GM19351 (cell line): ENCODE data around the gene ADAMTS7.
"Not testable (repeated sequence)": the region's sequence is repeated elsewhere in the genome, so short reads cannot be mapped to it uniquely, and the experiment has no call there.

Experiments
- ATAC-seq: cut with Tn5 transposase; IDR thresholded peaks from one replicate; pipeline ENCODE4 v1.9.1; 2021; ENCODE audit warnings: mild to moderate bottlenecking, moderate library complexity; ENCODE audit not compliant: unreplicated experiment

Gene ADAMTS7

GRCh38 chr15:78755900-78756591 is 55.2 kb downstream of the ADAMTS7 start:
- not testable (repeated sequence) for ATAC-seq

GRCh38 chr15:78754637-78755280 is 56.5 kb downstream of the ADAMTS7 start:
- ATAC-seq, result not testable (repeated sequence)

- ATAC-seq, result not testable (repeated sequence)
Observed at GRCh38 chr15:78753751-78754535, 57.3 kb downstream of the ADAMTS7 start.

- ATAC-seq, result not testable (repeated sequence)
Observed at GRCh38 chr15:78753359-78753659, 58.0 kb downstream of the ADAMTS7 start.

GRCh38 chr15:78752492-78753358 is 58.5 kb downstream of the ADAMTS7 start:
- no peak for ATAC-seq

- ATAC-seq, result no peak
Observed at GRCh38 chr15:78751602-78751979, 59.7 kb downstream of the ADAMTS7 start.

GRCh38 chr15:78750974-78751601 is 60.2 kb downstream of the ADAMTS7 start:
- peak; percentile 98 for ATAC-seq

- no peak for ATAC-seq
Observed at GRCh38 chr15:78750566-78750965, 60.7 kb downstream of the ADAMTS7 start.

GRCh38 chr15:78749831-78750230 is 61.4 kb downstream of the ADAMTS7 start:
- no peak for ATAC-seq

- not testable (repeated sequence) for ATAC-seq
Observed at GRCh38 chr15:78747877-78748276, 63.4 kb downstream of the ADAMTS7 start.

GRCh38 chr15:78741674-78742073 is 69.6 kb downstream of the ADAMTS7 start:
- ATAC-seq, result not testable (repeated sequence)

- no peak for ATAC-seq
Observed at GRCh38 chr15:78740904-78741274, 70.4 kb downstream of the ADAMTS7 start.

- ATAC-seq, result peak; percentile 67
Observed at GRCh38 chr15:78739996-78740903, 71.0 kb downstream of the ADAMTS7 start.

GRCh38 chr15:78739206-78739605 is 72.1 kb downstream of the ADAMTS7 start:
- ATAC-seq, result no peak

- not testable (repeated sequence) for ATAC-seq
Observed at GRCh38 chr15:78737931-78738558, 73.2 kb downstream of the ADAMTS7 start.

- ATAC-seq, result no peak
Observed at GRCh38 chr15:78737187-78737820, 74.0 kb downstream of the ADAMTS7 start.

- not testable (repeated sequence) for ATAC-seq
Observed at GRCh38 chr15:78736286-78736685, 75.0 kb downstream of the ADAMTS7 start.

- no peak for ATAC-seq
Observed at GRCh38 chr15:78734451-78735064, 76.7 kb downstream of the ADAMTS7 start.
